OCI-LY1 (cell line): Measurements from ENCODE around the gene CAMTA2.

ENCODE experiments used
- CTCF ChIP-seq: fragments of 200-600 bp; sonication (generic), shearing (Covaris generic); IDR thresholded peaks from 2 replicates; pipeline ENCODE4 v1.5.1; 2017; ENCODE audit warnings: mild to moderate bottlenecking, antibody characterized with exemption, low read length, moderate library complexity, mixed read lengths
- EZH2 ChIP-seq: fragments of 200-600 bp; sonication (generic), shearing (Covaris generic); IDR thresholded peaks from 2 replicates; pipeline ENCODE4 v1.8.0; 2017; ENCODE audit warnings: borderline replicate concordance, mixed run types, mild to moderate bottlenecking, antibody characterized with exemption, low read length, moderate library complexity, mixed read lengths

GRCh38 chr17:5000237-5000639 is 12.8 kb upstream of the CAMTA2 start:
- no peak for TF ChIP-seq CTCF
- no peak for TF ChIP-seq EZH2
